Hepatocyte (in vitro differentiated cells): ENCODE results near the gene SOCS2. TPM values are rescaled to one million over a fixed set of nuclear protein-coding genes. Genes with fewer than 3 reads are reported as not detected.

Experiments used
- DNase-seq: peaks from one replicate; pipeline ENCODE4 v3.0.0-alpha.2; 2016; ENCODE audit warnings: low spot score
- H2AFZ ChIP-seq: fragments of 200-600 bp; sonication (generic); 2 replicates; pipeline ENCODE4 v1.6.0; 2016; ENCODE audit warnings: antibody characterized with exemption, mild to moderate bottlenecking
- H3K27ac ChIP-seq: fragments of 200-600 bp; sonication (generic); 2 replicates; pipeline ENCODE4 v1.5.1; 2016; ENCODE audit warnings: mild to moderate bottlenecking
- H3K27me3 ChIP-seq: fragments of 200-600 bp; sonication (generic); 2 replicates; pipeline ENCODE4 v1.6.1; 2016
- H3K36me3 ChIP-seq: fragments of 200-600 bp; sonication (generic); replicated peaks from 2 replicates; pipeline ENCODE4 v1.5.1; 2016; ENCODE audit warnings: low read depth; ENCODE audit not compliant: insufficient read depth
- H3K4me1 ChIP-seq: fragments of 200-600 bp; sonication (generic); 2 replicates; pipeline ENCODE4 v1.5.1; 2016; ENCODE audit warnings: mild to moderate bottlenecking, moderate library complexity; ENCODE audit not compliant: insufficient read depth
- H3K4me2 ChIP-seq: fragments of 200-600 bp; sonication (generic); 2 replicates; pipeline ENCODE4 v1.6.0; 2016
- H3K4me3 ChIP-seq: fragments of 200-600 bp; sonication (generic); 2 replicates; pipeline ENCODE4 v1.5.1; 2016; ENCODE audit warnings: mild to moderate bottlenecking
- H3K79me2 ChIP-seq: fragments of 200-600 bp; sonication (generic); 2 replicates; pipeline ENCODE4 v1.6.0; 2017; ENCODE audit warnings: mild to moderate bottlenecking
- H3K9me2 ChIP-seq: fragments of 200-600 bp; sonication (generic); replicated peaks from 2 replicates; pipeline ENCODE4 v1.6.0; 2017; ENCODE audit warnings: mild to moderate bottlenecking; ENCODE audit not compliant: insufficient read depth
- H3K9me3 ChIP-seq: fragments of 200-600 bp; sonication (generic); 2 replicates; pipeline ENCODE4 v1.5.1; 2016; ENCODE audit warnings: low read depth, mild to moderate bottlenecking
- H4K20me1 ChIP-seq: fragments of 200-600 bp; sonication (generic); 2 replicates; pipeline ENCODE4 v1.6.0; 2016; ENCODE audit warnings: mild to moderate bottlenecking; ENCODE audit not compliant: insufficient read depth, poor library complexity, severe bottlenecking
- EZH2 ChIP-seq: fragments of 200-600 bp; sonication (generic); IDR thresholded peaks from 2 replicates; pipeline ENCODE4 v1.6.1; 2016; ENCODE audit warnings: antibody characterized with exemption, mild to moderate bottlenecking, borderline replicate concordance
- EZH2phosphoT487 ChIP-seq: fragments of 200-600 bp; sonication (generic); IDR thresholded peaks from one replicate; pipeline ENCODE4 v1.6.1; 2018; ENCODE audit warnings: antibody characterized with exemption, mild to moderate bottlenecking, low read depth, moderate library complexity; ENCODE audit not compliant: unreplicated experiment, severe bottlenecking
- WGBS: methylation state at CpG from one replicate; pipeline ENCODE4 v1.1.6; 2016; ENCODE audit warnings: low lambda C conversion rate; ENCODE audit errors: missing lambda C conversion rate; 5-methylcytosine and 5-hydroxymethylcytosine counted together
- polyA plus RNA-seq: library from polyadenylated mRNA; unstranded; fragments of >200 nt; fragmentation: Nextera tagmentation; extraction: Ambion mirVana; gene quantifications from 2 replicates; pipeline ENCODE4 v1.2.1, GENCODE V29; 2016
- total RNA-seq: library from RNA; depleted of rRNA; stranded (reverse); fragments of >200 nt; gene quantifications from 2 replicates; pipeline ENCODE4 v1.2.3, GENCODE V29; 2014
- TF ChIP-seq, protein P1 (sequence below): fragments of 200-600 bp; sonication (generic); IDR thresholded peaks from 2 replicates; pipeline ENCODE4 v1.5.1; 2016; ENCODE audit warnings: antibody characterized with exemption, mild to moderate bottlenecking; ENCODE audit not compliant: poor library complexity

Gene SOCS2
- total and polyA plus RNA-seq, 2 experiments from 2014 or later, result 30.9 to 33.4 TPM

DNA sequence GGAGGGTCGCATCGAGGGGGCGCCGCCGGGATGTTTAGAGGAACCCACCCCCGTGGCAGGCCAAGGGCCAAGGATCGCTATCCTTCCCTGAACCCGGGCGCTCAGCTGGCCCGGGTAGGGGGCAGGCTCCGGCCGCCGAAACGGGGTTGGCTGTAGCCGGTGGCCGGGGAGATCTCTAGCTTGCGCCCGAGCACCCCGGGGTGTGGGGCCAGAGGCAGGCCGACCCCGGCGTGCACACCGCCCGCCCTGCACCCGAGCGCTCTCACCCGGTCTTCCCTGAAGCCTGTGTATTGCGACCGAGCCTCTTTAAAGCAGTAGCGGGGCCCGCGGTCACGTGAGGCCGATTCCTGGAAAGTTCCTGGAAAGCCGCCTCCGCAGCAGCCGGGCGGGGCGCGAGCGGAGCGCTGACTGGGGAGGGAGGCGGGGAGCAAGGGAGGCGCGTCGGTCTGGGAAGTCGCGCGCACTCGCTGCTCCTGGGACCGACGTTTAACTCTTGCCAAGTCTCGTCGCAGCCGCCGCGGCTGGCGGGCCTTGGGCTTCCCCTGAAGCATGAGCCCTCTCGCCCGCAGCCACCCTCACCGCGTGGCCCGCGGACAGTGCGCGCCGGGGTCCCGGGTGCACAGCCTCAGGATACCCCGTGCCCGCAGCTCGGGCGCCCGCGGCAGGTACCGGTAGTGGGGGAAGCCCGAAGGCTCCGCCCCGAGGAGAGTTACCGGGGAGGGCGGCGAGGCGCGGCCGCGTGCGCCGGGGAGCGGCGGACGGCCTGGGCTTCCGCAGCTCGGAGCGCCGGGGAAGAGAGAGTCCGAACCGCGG lies 1.7 kb upstream of the SOCS2 start:
- H3K27me3 ChIP-seq, result peaks cover 14% of the 10 kb centered on the region
- no peaks in the 10 kb centered on the region for H3K9me2 ChIP-seq
- H3K79me2 ChIP-seq, result peaks cover 20% of the 10 kb centered on the region
- under 1% methylated on average over 68 of the region's 97 CpGs for WGBS
- DNase-seq, result peak; percentile 98
- peak overlapping the region; percentile 85 for H2AFZ ChIP-seq
- H4K20me1 ChIP-seq, result no peaks in the 10 kb centered on the region
- no peaks in the 10 kb centered on the region for H3K36me3 ChIP-seq
- H3K4me3 ChIP-seq, result peak overlapping the region; percentile 97
- H3K4me2 ChIP-seq, result peak overlapping the region; percentile 100
- H3K9me3 ChIP-seq, result no peaks in the 10 kb centered on the region
- H3K27ac ChIP-seq, result peak overlapping the region; percentile 86
- H3K4me1 ChIP-seq, result peaks cover 12% of the 10 kb centered on the region
- no peak for TF ChIP-seq EZH2
- no peak for TF ChIP-seq EZH2phosphoT487
- TF ChIP-seq, protein P1, sequence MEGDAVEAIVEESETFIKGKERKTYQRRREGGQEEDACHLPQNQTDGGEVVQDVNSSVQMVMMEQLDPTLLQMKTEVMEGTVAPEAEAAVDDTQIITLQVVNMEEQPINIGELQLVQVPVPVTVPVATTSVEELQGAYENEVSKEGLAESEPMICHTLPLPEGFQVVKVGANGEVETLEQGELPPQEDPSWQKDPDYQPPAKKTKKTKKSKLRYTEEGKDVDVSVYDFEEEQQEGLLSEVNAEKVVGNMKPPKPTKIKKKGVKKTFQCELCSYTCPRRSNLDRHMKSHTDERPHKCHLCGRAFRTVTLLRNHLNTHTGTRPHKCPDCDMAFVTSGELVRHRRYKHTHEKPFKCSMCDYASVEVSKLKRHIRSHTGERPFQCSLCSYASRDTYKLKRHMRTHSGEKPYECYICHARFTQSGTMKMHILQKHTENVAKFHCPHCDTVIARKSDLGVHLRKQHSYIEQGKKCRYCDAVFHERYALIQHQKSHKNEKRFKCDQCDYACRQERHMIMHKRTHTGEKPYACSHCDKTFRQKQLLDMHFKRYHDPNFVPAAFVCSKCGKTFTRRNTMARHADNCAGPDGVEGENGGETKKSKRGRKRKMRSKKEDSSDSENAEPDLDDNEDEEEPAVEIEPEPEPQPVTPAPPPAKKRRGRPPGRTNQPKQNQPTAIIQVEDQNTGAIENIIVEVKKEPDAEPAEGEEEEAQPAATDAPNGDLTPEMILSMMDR, result no peak

DNA sequence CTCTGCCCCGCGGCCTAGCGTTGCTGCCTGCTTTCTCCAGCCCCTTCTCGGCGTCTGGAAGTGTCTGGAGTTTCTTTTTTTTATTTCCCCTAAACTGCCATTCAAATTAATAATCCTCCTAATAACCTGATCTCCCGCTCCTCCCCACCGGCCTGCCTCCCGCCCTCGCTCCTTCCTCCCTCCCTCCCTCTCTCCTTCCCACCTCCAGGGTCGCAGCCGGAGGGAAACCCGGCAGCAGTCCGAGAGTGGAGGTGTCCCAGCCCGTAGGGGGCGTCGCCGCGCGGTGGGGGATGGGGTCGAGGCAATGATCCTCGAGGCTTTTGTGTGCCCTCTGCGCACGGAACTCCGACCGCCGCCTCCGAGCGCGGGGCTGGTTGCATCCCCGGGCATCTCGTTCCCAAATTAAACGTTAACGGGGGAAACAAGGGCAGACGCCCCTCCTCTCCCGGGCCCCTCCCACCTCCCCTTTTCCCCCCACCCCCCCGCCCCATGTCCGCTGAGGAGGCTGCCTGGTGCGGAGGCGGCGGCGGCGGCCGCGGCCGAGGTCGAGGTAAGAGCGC lies 1.0 kb upstream of the SOCS2 start:
- H3K9me3 ChIP-seq, result no peaks in the 10 kb centered on the region
- peaks cover 27% of the 10 kb centered on the region for H3K79me2 ChIP-seq
- H3K4me3 ChIP-seq, result peak overlapping the region; percentile 88
- no peaks in the 10 kb centered on the region for H3K9me2 ChIP-seq
- peak overlapping the region; percentile 85 for H2AFZ ChIP-seq
- TF ChIP-seq, protein P1, result peak; percentile 41
- no peak for TF ChIP-seq EZH2phosphoT487
- peak overlapping the region; percentile 86 for H3K27ac ChIP-seq
- 0% methylated on average over 31 of the region's 47 CpGs for WGBS
- H3K4me1 ChIP-seq, result peaks cover 12% of the 10 kb centered on the region
- peaks cover 14% of the 10 kb centered on the region for H3K27me3 ChIP-seq
- H4K20me1 ChIP-seq, result no peaks in the 10 kb centered on the region
- H3K4me2 ChIP-seq, result peak overlapping the region; percentile 100
- no peaks in the 10 kb centered on the region for H3K36me3 ChIP-seq
- DNase-seq, result peak; percentile 78

DNA sequence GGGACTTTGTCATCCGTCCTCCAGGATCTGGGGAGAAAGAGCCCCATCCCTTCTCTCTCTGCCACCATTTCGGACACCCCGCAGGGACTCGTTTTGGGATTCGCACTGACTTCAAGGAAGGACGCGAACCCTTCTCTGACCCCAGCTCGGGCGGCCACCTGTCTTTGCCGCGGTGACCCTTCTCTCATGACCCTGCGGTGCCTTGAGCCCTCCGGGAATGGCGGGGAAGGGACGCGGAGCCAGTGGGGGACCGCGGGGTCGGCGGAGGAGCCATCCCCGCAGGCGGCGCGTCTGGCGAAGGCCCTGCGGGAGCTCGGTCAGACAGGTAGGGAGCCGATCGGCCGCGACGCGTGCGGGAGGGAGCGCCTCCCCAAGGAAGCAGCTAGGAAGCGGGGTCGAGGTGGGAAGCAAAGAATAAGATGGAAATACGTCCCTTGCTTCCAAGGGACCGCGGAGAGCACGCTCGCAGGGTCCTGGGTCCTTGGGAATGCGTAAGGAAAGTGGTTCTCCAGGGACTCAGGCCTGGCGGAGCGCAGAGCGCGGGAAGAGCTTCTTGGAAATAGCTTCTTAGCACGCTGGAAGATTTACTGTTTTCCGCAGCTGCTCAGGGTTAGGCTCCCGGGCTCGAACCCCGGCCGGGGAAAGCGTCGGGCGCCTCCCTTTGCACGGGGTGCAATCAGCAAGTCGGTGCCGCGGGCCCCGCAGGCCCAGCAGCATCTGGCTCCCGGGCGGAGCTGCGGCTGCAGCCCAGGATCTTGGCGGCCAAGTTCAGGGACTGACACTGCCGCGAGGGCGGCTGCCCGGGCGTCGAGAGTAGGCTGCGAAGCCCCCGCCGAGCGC lies 457 bp downstream of the SOCS2 start:
- WGBS, result 2% methylated on average over 67 of the region's 75 CpGs
- H2AFZ ChIP-seq, result peak overlapping the region; percentile 48
- H3K4me3 ChIP-seq, result peak overlapping the region; percentile 88
- peak overlapping the region; percentile 10 for H3K27ac ChIP-seq
- H4K20me1 ChIP-seq, result no peaks in the 10 kb centered on the region
- no peak for TF ChIP-seq EZH2phosphoT487
- TF ChIP-seq EZH2, result peak; percentile 80
- peaks cover 27% of the 10 kb centered on the region for H3K79me2 ChIP-seq
- no peaks in the 10 kb centered on the region for H3K36me3 ChIP-seq
- H3K27me3 ChIP-seq, result peaks cover 14% of the 10 kb centered on the region
- H3K4me2 ChIP-seq, result peak overlapping the region; percentile 100
- DNase-seq, result peak; percentile 55
- no peaks in the 10 kb centered on the region for H3K9me3 ChIP-seq
- H3K4me1 ChIP-seq, result peaks cover 12% of the 10 kb centered on the region
- no peaks in the 10 kb centered on the region for H3K9me2 ChIP-seq
